Cardiac muscle cell (in vitro differentiated cells and primary cell): Measurements from ENCODE around the gene LSG1. TPM values are rescaled to one million over a fixed set of nuclear protein-coding genes. Genes with fewer than 3 reads are reported as not detected.
A peak's percentile ranks its signal among the peaks of the same experiment; 100 is the strongest.

Source experiments
- DNase-seq, 2 donors: peaks; one replicate each; pipeline versions ENCODE4 v3.0.0 to v3.0.0-alpha.2; 2010 to 2017; ENCODE audit warnings: low read depth in 1 of 2, low spot score in 1 of 2
- H3K27ac ChIP-seq: fragments of 200-600 bp; sonication (generic); 2 replicates; pipeline ENCODE4 v1.5.1; 2016
- H3K27me3 ChIP-seq: fragments of 200-600 bp; sonication (generic); 2 replicates; pipeline ENCODE4 v1.6.0; 2016; ENCODE audit warnings: control low read depth
- H3K36me3 ChIP-seq: fragments of 200-600 bp; sonication (generic); 2 replicates; pipeline ENCODE4 v1.5.1; 2016; ENCODE audit warnings: control low read depth
- H3K4me1 ChIP-seq: fragments of 200-600 bp; sonication (generic); 2 replicates; pipeline ENCODE4 v1.8.1; 2017; ENCODE audit warnings: low read depth, mild to moderate bottlenecking, mixed run types
- H3K4me3 ChIP-seq: fragments of 200-600 bp; sonication (generic); 2 replicates; pipeline ENCODE4 v1.5.1; 2016; ENCODE audit warnings: mild to moderate bottlenecking
- H3K9me3 ChIP-seq: fragments of 200-600 bp; sonication (generic); 2 replicates; pipeline ENCODE4 v1.5.1; 2017; ENCODE audit warnings: low read depth, mild to moderate bottlenecking, control low read depth
- CTCF ChIP-seq: IDR thresholded peaks from 2 replicates; pipeline ENCODE4 v1.5.1; 2012; ENCODE audit warnings: low read depth, mild to moderate bottlenecking, low read length
- polyA plus RNA-seq: library from polyadenylated mRNA; unstranded; fragments of >200 nt; fragmentation: Nextera tagmentation; extraction: Ambion mirVana; gene quantifications from 2 replicates; pipeline ENCODE4 v1.2.1, GENCODE V29; 2016
- total RNA-seq: library from RNA; depleted of rRNA; stranded (reverse); fragments of >200 nt; gene quantifications from 2 replicates; pipeline ENCODE4 v1.2.3, GENCODE V29; 2016

LSG1 gene
- total and polyA plus RNA-seq, 2 experiments from 2014 or later = 15.7 to 20.3 TPM

GRCh38 chr3:194622621-194623340, 49.2 kb downstream of the LSG1 start:
- Histone ChIP-seq H3K4me3 (no peak overlapping the region), H3K27ac (no peak overlapping the region), H3K27me3 (no peaks in the 10 kb centered on the region), H3K4me1 (no peaks in the 10 kb centered on the region), H3K36me3 (no peaks in the 10 kb centered on the region), H3K9me3 (no peaks in the 10 kb centered on the region)
- TF ChIP-seq CTCF = no peak
- DNase-seq = no peak

- Histone ChIP-seq H3K4me1 (no peaks in the 10 kb centered on the region), H3K27me3 (no peaks in the 10 kb centered on the region), H3K4me3 (no peak overlapping the region), H3K27ac (peak overlapping the region; percentile 81), H3K36me3 (no peaks in the 10 kb centered on the region), H3K9me3 (no peaks in the 10 kb centered on the region)
- TF ChIP-seq CTCF = no peak
- DNase-seq = no peak
Observed at GRCh38 chr3:194621947-194622346, 50.0 kb downstream of the LSG1 start.

- Histone ChIP-seq H3K4me3 (no peak overlapping the region), H3K4me1 (no peaks in the 10 kb centered on the region), H3K27me3 (no peaks in the 10 kb centered on the region), H3K36me3 (no peaks in the 10 kb centered on the region), H3K9me3 (no peaks in the 10 kb centered on the region), H3K27ac (no peak overlapping the region)
- no peak for DNase-seq
- no peak for TF ChIP-seq CTCF
Observed at GRCh38 chr3:194620196-194620595, 51.8 kb downstream of the LSG1 start.

GRCh38 chr3:194619741-194620140, 52.2 kb downstream of the LSG1 start:
- H3K4me3 ChIP-seq = no peak overlapping the region
- no peaks in the 10 kb centered on the region for H3K4me1 ChIP-seq
- H3K9me3 ChIP-seq = no peaks in the 10 kb centered on the region
- DNase-seq = no peak
- no peak overlapping the region for H3K27ac ChIP-seq
- no peaks in the 10 kb centered on the region for H3K36me3 ChIP-seq
- TF ChIP-seq CTCF = no peak
- H3K27me3 ChIP-seq = no peaks in the 10 kb centered on the region

- H3K4me3 ChIP-seq = no peak overlapping the region
- H3K27ac ChIP-seq = no peak overlapping the region
- H3K9me3 ChIP-seq = no peaks in the 10 kb centered on the region
- H3K27me3 ChIP-seq = no peaks in the 10 kb centered on the region
- TF ChIP-seq CTCF = no peak
- no peak for DNase-seq
- H3K4me1 ChIP-seq = no peaks in the 10 kb centered on the region
- H3K36me3 ChIP-seq = no peaks in the 10 kb centered on the region
Observed at GRCh38 chr3:194618858-194619608, 53.0 kb downstream of the LSG1 start.
